NCI-H2196 treated with DMSO at 0.1 percent for 48 hours (cell line): ENCODE data around the gene KRTAP10-5.
"Not testable (repeated sequence)": the region's sequence is repeated elsewhere in the genome, so short reads cannot be mapped to it uniquely, and the experiment has no call there.

Experiments used
- DNase-seq: peaks from one replicate; lab custom pipeline; 2025; ENCODE audit not compliant: unreplicated experiment; lab: John Stamatoyannopoulos, UW

KRTAP10-5 gene

DNA sequence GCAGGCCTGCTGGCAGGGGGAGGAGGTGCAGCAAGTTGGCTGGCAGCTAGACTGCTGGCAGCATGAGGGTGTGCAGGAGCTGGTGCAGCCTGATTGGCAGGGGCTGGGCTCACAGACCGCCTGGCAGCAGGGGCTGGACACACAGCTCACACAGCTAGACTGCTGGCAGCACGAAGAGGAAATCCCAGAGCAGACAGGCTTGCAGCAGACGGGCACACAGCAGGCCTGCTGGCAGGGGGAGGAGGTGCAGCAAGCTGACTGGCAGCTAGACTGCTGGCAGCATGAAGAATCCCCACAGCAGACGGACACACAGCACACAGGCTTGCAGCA is 11.4 kb upstream of the KRTAP10-5 start:
- DNase-seq, result not testable (repeated sequence)

DNA sequence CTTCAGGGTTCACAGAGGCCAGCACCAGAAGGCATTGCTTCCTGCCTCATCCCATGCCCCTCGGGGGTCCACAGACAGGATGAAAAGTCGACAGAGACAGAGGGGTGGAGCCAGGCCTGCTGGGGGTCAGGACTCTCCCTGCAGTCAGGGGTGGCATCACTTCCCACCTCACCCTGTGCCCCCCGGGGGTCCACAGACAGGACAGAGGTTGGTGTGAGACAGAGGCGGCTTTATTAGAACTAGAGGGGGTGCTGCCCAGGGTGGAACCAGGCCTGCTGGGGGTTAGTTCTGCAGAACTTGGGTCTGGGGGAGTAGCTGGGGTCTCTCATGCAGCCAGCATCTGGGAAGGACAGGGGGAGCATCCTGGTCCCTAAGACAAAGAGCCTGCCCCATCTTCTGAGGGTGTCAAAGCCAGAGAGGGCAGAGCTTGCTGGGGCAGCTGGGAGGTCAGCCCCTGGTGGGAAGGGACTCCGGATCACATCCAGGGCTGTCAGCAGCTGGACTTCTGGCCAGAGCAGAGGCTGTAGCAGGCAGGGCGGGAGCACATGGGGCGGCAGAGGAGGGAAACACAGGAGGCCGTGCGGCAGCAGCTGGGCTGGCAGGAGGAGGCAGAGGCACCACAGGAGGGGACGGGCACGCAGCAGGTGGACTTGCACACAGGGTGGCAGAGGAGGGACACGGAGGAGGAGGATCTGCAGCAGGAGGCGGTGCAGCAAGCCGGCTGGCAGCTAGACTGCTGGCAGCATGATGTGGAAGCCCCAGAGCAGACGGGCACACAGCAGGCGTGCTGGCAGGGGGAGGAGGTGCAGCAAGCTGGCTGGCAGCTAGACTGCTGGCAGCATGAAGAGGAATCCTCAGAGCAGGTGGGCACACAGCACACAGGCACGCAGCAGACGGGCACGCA is 10.7 kb upstream of the KRTAP10-5 start:
- not testable (repeated sequence) for DNase-seq

DNA sequence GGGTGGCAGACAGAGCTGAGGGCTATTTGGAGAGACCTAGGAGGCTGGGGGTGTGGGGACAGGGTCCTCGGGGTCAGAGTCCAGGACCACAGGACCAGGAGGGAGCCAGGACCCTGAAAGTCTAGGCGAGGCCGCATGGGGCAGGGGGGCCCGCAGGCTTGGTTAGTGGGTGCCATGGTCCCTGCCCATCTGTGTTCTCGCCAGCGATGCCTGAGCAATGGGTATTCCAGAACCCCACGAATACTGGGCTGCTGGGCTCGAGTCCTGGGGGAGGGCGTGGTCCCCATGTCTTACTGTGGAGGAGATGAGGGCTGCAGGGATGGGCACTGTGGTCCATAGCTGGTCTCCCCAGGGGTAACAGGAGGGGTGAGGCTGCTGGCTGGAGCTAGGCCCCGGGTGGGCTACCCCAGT is 9.9 kb upstream of the KRTAP10-5 start:
- DNase-seq, result no peak

GRCh38 chr21:44589586-44590305 is 9.3 kb upstream of the KRTAP10-5 start:
- no peak for DNase-seq

DNA sequence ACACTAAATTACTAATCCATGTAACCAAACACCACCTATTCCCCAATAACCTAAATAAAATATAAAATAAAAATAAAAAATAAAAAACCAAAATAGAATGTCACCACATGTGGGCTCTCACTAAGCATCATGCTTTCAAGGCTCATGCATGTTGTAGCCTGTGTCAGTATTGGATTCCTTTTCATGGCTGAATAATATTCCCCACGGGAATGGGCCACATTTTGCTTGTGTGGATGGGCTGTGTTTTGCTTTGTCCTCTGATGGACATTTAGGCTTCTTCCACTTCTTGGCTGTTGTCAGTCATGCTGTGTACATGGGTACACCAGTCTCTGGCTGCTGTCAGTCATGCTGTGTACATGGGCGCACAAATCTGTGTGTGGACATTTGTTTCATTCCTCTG is 8.7 kb upstream of the KRTAP10-5 start:
- DNase-seq, result no peak

DNA sequence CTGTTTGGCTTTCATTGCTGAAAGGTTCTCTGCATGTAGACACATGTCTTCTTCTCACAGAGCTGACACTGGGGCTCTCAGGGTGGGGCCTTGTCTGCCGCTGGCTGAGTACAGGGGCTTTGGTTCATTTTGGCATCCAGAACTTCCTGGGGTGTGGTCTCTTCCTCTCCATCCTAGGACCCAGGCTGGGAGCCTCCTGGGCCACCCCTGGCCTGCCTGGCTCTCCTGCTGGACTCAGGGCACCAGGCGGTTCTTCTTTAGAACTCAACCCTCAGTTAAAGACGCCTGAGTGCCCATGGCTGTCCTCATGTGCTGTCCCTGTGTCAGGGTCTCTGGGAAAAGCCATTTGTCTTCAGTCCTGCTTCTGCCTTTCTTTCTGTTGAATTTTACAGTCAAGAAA is 5.5 kb upstream of the KRTAP10-5 start:
- DNase-seq, result no peak

DNA sequence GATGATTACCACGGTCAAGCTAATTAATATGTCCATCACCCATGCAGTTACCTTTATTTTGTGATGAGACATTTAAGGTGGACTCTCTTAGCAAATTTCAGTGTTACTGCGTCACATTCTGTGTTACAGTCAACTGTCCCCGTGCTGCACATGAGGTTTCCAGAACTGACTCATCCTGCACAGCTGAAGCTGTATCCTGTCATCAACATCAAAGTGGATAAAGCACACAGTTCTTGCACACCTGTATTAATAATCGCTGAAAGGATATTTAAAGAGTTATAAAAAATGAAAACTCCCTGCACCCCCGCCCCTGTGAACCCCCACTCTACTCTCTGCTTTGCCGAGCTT is 3.4 kb upstream of the KRTAP10-5 start:
- DNase-seq, result no peak

DNA sequence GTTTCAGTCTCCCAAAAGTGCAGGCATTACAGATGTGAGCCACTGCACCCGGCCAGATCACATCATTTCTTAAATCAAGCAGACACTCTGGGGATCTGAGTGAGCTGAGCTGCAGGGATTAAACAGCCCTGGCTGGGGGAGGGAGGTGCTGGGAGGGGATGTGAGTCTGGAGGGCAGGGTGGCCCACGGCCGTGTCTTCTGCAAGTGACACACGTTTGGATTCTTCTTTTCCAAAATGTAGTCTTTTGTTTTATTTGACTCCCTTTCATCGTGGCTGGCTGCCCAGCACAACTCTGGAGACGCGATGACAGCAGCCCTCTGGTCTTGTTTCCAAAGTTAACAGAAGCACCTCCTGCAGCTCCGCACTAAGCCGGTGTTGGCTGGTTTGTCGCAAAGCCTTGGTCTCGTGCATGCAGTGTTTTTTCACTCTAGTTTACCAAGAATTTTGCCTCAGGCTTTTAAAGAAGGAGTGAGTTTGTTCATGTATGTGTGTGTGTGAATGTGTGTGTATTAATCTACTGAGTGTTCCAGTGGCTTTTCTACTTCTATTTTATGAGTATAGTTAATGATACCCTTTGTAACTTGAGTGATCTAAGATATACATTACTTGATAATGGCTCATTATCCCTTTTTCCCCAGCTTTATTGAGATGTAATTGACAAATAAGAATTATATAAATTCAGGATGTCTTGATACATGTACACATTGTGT is 2.8 kb upstream of the KRTAP10-5 start:
- no peak for DNase-seq

DNA sequence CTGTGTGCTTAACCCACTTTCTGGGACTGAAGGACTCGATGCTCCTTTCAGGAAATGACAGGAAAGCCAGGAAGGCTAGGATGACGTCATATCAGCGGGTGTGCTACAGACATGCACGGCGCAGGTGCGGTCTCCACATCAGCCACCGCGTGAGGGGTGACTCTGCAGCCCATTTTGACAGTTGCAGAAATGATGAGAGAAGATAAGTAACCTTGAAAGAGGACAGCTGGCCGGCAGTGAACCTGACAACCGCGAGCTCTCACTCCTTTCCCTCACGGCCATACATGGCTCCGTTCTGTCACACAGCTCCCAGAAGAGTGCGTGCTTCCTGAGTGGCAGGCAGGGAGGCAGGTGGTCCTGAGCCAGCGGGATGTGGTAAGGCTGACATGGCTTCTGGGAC is 1.7 kb upstream of the KRTAP10-5 start:
- DNase-seq, result no peak

DNA sequence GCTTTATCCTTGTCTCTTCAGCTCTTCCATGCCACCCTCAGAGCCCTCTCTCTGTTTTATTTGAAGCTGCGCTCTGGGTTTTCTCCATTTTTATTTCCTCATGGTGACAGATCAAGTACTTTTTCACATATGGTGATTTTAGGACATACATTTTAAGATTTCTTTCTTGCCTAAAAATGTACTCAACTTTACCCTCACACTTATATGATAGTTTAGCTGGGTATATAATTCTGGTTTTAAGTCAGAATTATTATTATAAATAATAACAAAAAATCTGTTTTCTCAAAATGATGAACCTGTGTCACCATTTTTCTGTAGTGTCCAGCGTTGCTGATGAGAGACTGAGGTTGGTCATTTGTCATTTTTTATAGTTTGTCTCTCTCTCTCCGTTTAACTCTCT is 754 bp upstream of the KRTAP10-5 start:
- DNase-seq, result no peak

DNA sequence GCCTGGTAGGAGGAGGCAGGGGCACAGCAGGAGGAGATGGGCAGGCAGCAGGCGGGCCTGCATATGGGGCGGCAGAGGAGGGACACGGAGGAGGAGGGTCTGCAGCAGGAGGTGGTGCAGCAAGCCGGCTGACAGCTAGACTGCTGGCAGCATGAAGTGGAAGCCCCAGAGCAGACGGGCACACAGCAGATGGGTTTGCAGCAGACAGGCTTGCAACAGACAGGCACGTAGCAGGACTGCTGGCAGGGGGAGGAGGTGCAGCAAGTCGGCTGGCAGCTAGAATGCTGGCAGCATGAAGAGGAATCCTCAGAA is 615 bp downstream of the KRTAP10-5 start:
- no peak for DNase-seq

- no peak for DNase-seq
Observed at GRCh38 chr21:44579056-44579832, 1.2 kb downstream of the KRTAP10-5 start.

GRCh38 chr21:44578371-44579055 is 1.9 kb downstream of the KRTAP10-5 start:
- DNase-seq, result no peak

- no peak for DNase-seq
Observed at GRCh38 chr21:44576025-44576420, 4.4 kb downstream of the KRTAP10-5 start.

- DNase-seq, result no peak
Observed at GRCh38 chr21:44575307-44576024, 4.9 kb downstream of the KRTAP10-5 start.

DNA sequence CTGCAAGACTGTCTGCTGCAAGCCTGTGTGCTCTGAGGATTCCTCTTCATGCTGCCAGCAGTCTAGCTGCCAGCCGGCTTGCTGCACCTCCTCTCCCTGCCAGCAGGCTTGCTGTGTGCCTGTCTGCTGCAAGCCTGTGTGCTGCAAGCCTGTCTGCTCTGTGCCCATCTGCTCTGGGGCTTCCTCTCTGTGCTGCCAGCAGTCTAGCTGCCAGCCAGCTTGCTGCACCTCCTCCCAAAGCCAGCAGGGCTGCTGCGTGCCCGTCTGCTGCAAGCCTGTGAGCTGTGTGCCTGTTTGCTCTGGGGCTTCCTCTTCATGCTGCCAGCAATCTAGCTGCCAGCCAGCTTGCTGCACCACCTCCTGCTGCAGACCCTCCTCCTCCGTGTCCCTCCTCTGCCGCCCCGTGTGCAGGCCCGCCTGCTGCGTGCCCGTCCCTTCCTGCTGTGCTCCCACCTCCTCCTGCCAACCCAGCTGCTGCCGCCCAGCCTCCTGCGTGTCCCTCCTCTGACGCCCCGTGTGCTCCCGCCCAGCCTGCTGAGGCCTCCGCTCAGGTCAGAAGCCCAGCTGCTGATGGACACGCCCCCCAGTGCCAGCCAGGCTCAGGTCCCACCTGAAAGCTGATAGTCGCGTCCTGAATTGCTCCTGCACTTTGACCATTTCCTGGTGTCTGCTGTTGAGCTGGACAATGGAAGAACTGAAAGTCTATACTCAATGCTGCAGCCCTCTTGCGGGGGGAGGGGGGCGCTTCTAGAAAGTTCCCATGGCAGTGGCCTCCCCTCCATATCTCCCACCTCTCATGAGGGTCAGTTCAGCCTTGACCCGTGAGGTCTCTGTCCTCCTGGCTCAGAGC is 5.7 kb downstream of the KRTAP10-5 start:
- no peak for DNase-seq

- DNase-seq, result not testable (repeated sequence)
Observed at GRCh38 chr21:44573630-44574456, 6.6 kb downstream of the KRTAP10-5 start, which contains the start of gene KRTAP10-4. Gene KRTAP10-4, plus strand, starts transcription at chr21:44573729. Its CDS starts 30 bp downstream, at chr21:44573759.

DNA sequence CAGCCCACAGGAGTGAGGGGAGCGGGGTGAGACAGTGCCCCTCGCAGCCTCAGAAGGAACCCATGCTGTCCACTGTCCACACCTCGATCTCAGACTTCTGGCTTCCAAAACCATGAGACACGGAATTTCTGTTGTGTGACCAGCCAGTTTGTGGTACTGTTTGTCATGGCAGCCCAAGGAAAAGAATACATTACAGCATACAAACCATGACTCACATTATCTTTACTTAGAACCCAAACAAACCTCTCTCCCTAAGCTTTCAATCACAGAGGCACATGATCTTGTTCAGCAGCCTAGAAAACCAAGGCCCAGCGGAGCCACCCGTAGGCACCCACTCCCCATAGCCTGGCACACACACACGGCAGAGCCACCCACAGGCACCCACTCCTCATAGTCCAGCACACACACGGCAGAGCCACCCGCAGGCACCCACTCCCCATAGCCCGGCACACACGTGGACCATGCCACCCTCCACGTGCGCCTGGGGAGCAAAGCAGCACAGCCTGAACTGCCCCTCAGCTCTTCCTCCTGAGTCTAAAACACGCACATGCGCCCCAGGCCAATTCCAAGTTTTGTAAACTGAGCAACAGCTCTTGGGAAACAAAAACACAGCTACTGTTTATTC is 7.3 kb downstream of the KRTAP10-5 start:
- no peak for DNase-seq
